Measurements from ENCODE around the gene GRAMD1B.

GRCh38 chr11:123671534-123671933 lies 241.5 kb downstream of the GRAMD1B start:
- TF ChIP-seq CTCF (IDR thresholded peaks at IDR 0.05) (no peak), POLR2A (IDR thresholded peaks at IDR 0.05) (no peak)
